ENCODE results near the gene ZFPM1. TPM values are rescaled to one million over a fixed set of nuclear protein-coding genes. Genes with fewer than 3 reads are reported as not detected.
"Not testable (repeated sequence)": the region's sequence is repeated elsewhere in the genome, so short reads cannot be mapped to it uniquely, and the experiment has no call there.

ZFPM1 gene
- total RNA-seq, 1 donor from 2014 or later, result 8.4 TPM

DNA sequence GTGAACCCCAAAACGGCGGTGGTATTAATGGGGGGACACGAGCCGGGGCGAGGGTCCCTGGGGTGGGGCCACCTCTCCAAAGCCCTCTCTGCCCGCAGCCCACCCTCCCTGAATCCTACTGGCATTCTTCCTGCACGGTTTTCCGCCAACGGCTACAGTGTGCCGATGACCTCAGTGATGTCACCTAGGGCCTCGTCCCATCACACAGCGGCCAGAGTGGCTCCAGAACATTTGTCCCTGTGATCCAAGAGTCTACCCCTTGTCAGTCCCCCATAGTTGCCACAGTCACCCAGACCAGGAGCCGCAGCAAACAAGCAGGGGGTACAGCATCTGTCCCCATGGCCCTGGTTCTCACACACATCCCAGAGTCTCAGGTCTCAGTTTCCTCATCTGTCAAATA, 13.9 kb downstream of the ZFPM1 start:
- Histone ChIP-seq H3K36me3 (no peaks in the 10 kb centered on the region), H3K27ac (no peak overlapping the region), H3K4me1 (no peaks in the 10 kb centered on the region), H3K4me3 (no peak overlapping the region), H3K27me3 (no peaks in the 10 kb centered on the region), H3K9me3 (no peaks in the 10 kb centered on the region)
- ATAC-seq, result no peak
- no peak for DNase-seq
- no peak for TF ChIP-seq CTCF (IDR thresholded peaks at IDR 0.05)
- intact Hi-C loops (cut with DNase I), result no loop called here

GRCh38 chr16:88467541-88467944, 14.5 kb downstream of the ZFPM1 start:
- H3K27ac ChIP-seq, result no peak overlapping the region
- TF ChIP-seq CTCF (IDR thresholded peaks at IDR 0.05), result no peak
- no peak overlapping the region for H3K4me3 ChIP-seq
- H3K36me3 ChIP-seq, result no peaks in the 10 kb centered on the region
- DNase-seq (no peak), ATAC-seq (no peak)
- intact Hi-C loops (cut with DNase I), result no loop called here
- H3K4me1 ChIP-seq, result no peaks in the 10 kb centered on the region
- H3K9me3 ChIP-seq, result no peaks in the 10 kb centered on the region
- H3K27me3 ChIP-seq, result no peaks in the 10 kb centered on the region

GRCh38 chr16:88468275-88469129, 15.4 kb downstream of the ZFPM1 start:
- no peaks in the 10 kb centered on the region for H3K36me3 ChIP-seq
- DNase-seq, result no peak
- intact Hi-C loops (cut with DNase I), result no loop called here
- H3K27ac ChIP-seq, result no peak overlapping the region
- H3K4me3 ChIP-seq, result no peak overlapping the region
- ATAC-seq, result peak; percentile 4
- no peaks in the 10 kb centered on the region for H3K9me3 ChIP-seq
- no peaks in the 10 kb centered on the region for H3K4me1 ChIP-seq
- TF ChIP-seq CTCF (IDR thresholded peaks at IDR 0.05), result no peak
- H3K27me3 ChIP-seq, result no peaks in the 10 kb centered on the region

GRCh38 chr16:88469615-88470395, 16.7 kb downstream of the ZFPM1 start:
- Histone ChIP-seq H3K27me3 (no peaks in the 10 kb centered on the region), H3K9me3 (no peaks in the 10 kb centered on the region), H3K36me3 (no peaks in the 10 kb centered on the region), H3K4me1 (no peaks in the 10 kb centered on the region), H3K27ac (no peak overlapping the region), H3K4me3 (no peak overlapping the region)
- DNase-seq (no peak), ATAC-seq (no peak)
- TF ChIP-seq CTCF (IDR thresholded peaks at IDR 0.05), result no peak
- intact Hi-C loops (cut with DNase I), result no loop called here

- DNase-seq; intact Hi-C loops (cut with DNase I); ATAC-seq; H3K4me1 ChIP-seq; H3K27ac ChIP-seq; H3K9me3 ChIP-seq; H3K27me3 ChIP-seq; H3K36me3 ChIP-seq; H3K4me3 ChIP-seq: not testable (repeated sequence)
Observed at GRCh38 chr16:88470396-88470680, 17.3 kb downstream of the ZFPM1 start.

- DNase-seq; H3K9me3 ChIP-seq; H3K4me1 ChIP-seq; intact Hi-C loops (cut with DNase I); ATAC-seq; H3K36me3 ChIP-seq; H3K27me3 ChIP-seq; H3K4me3 ChIP-seq; H3K27ac ChIP-seq: not testable (repeated sequence)
Observed at GRCh38 chr16:88470696-88471095, 17.6 kb downstream of the ZFPM1 start.

Measured in upper lobe of right lung (tissue), 1 donor.